ENCODE measurements around the gene OXSR1.

Gene OXSR1

GRCh38 chr3:38204599-38205471 lies 39.5 kb downstream of the OXSR1 start:
- H3K36me3 ChIP-seq (ENCODE audit: control insufficient read depth, insufficient read depth, low read length) = peaks cover 8% of the 10 kb centered on the region
- no peaks in the 10 kb centered on the region for H3K27me3 ChIP-seq (replicated peaks; ENCODE audit: control insufficient read depth, insufficient read depth, low read length)
- H3K4me3 ChIP-seq (replicated peaks; ENCODE audit: low read depth, low read length) = no peak overlapping the region
- DNase-seq (ENCODE audit: extremely low read depth, insufficient read length) = no peak
- no peak for TF ChIP-seq CTCF (IDR thresholded peaks at IDR 0.05; ENCODE audit: insufficient read depth, low read length, poor library complexity, severe bottlenecking)

- TF ChIP-seq CTCF (IDR thresholded peaks at IDR 0.05; ENCODE audit: insufficient read depth, low read length, poor library complexity, severe bottlenecking) = no peak
- no peak for DNase-seq (ENCODE audit: extremely low read depth, insufficient read length)
Observed at GRCh38 chr3:38205472-38205805, 40.1 kb downstream of the OXSR1 start.

GRCh38 chr3:38207254-38208003 lies 42.1 kb downstream of the OXSR1 start:
- DNase-seq (ENCODE audit: extremely low read depth, insufficient read length) = no peak
- Histone ChIP-seq H3K27me3 (replicated peaks; ENCODE audit: control insufficient read depth, insufficient read depth, low read length) (no peaks in the 10 kb centered on the region), H3K36me3 (ENCODE audit: control insufficient read depth, insufficient read depth, low read length) (peaks cover 4% of the 10 kb centered on the region), H3K4me3 (replicated peaks; ENCODE audit: low read depth, low read length) (no peak overlapping the region)
- TF ChIP-seq CTCF (IDR thresholded peaks at IDR 0.05; ENCODE audit: insufficient read depth, low read length, poor library complexity, severe bottlenecking) = no peak

More at GRCh38 chr3:38205472-38205805, 40.1 kb downstream of the OXSR1 start:
- H3K4me3 ChIP-seq (replicated peaks; ENCODE audit: low read depth, low read length) = no peak overlapping the region
- peaks cover 4% of the 10 kb centered on the region for H3K36me3 ChIP-seq (ENCODE audit: control insufficient read depth, insufficient read depth, low read length)
- no peaks in the 10 kb centered on the region for H3K27me3 ChIP-seq (replicated peaks; ENCODE audit: control insufficient read depth, insufficient read depth, low read length)

- DNase-seq (ENCODE audit: extremely low read depth, insufficient read length) = no peak
- H3K4me3 ChIP-seq (replicated peaks; ENCODE audit: low read depth, low read length) = no peak overlapping the region
- no peaks in the 10 kb centered on the region for H3K27me3 ChIP-seq (replicated peaks; ENCODE audit: control insufficient read depth, insufficient read depth, low read length)
- no peak for TF ChIP-seq CTCF (IDR thresholded peaks at IDR 0.05; ENCODE audit: insufficient read depth, low read length, poor library complexity, severe bottlenecking)
- no peaks in the 10 kb centered on the region for H3K36me3 ChIP-seq (ENCODE audit: control insufficient read depth, insufficient read depth, low read length)
Observed at GRCh38 chr3:38210141-38210757, 44.9 kb downstream of the OXSR1 start.

GRCh38 chr3:38212141-38212540 lies 46.8 kb downstream of the OXSR1 start:
- Histone ChIP-seq H3K36me3 (ENCODE audit: control insufficient read depth, insufficient read depth, low read length) (peaks cover 2% of the 10 kb centered on the region; the same call in 1 of the 2 replicates), H3K27me3 (replicated peaks; ENCODE audit: control insufficient read depth, insufficient read depth, low read length) (no peaks in the 10 kb centered on the region), H3K4me3 (replicated peaks; ENCODE audit: low read depth, low read length) (no peak overlapping the region)
- DNase-seq (ENCODE audit: extremely low read depth, insufficient read length) = no peak
- TF ChIP-seq CTCF (IDR thresholded peaks at IDR 0.05; ENCODE audit: insufficient read depth, low read length, poor library complexity, severe bottlenecking) = no peak
